HG02840 (cell line): ENCODE data around the gene CAPN15.

Source experiments
- ATAC-seq: cut with Tn5 transposase; IDR thresholded peaks from one replicate; pipeline ENCODE4 v1.9.1; 2021; ENCODE audit warnings: mild to moderate bottlenecking, moderate library complexity, moderate number of reproducible peaks; ENCODE audit not compliant: unreplicated experiment, low FRiP score

Gene CAPN15

GRCh38 chr16:540645-541340 is 13.3 kb downstream of the CAPN15 start:
- ATAC-seq = no peak

- no peak for ATAC-seq
These were observed 16.0 kb downstream of the CAPN15 start for GRCh38 chr16:543301-544164.

- ATAC-seq = no peak
These were observed 17.0 kb downstream of the CAPN15 start for GRCh38 chr16:544517-544916.

- no peak for ATAC-seq
These were observed 19.6 kb downstream of the CAPN15 start for GRCh38 chr16:546909-547770.

- ATAC-seq = no peak
These were observed 21.1 kb downstream of the CAPN15 start for GRCh38 chr16:548586-548985.

- no peak for ATAC-seq
These were observed 22.2 kb downstream of the CAPN15 start for GRCh38 chr16:549544-550263.

- no peak for ATAC-seq
These were observed 23.7 kb downstream of the CAPN15 start for GRCh38 chr16:551210-551609.

GRCh38 chr16:552171-552570 is 24.7 kb downstream of the CAPN15 start:
- ATAC-seq = no peak

GRCh38 chr16:553601-554296 is 26.2 kb downstream of the CAPN15 start:
- ATAC-seq = no peak

- ATAC-seq = no peak
These were observed 26.7 kb downstream of the CAPN15 start for GRCh38 chr16:554297-554621.

- ATAC-seq = no peak
These were observed 27.3 kb downstream of the CAPN15 start for GRCh38 chr16:554640-555365.

GRCh38 chr16:555528-556473 is 28.3 kb downstream of the CAPN15 start:
- ATAC-seq = no peak

GRCh38 chr16:556474-557173 is 29.1 kb downstream of the CAPN15 start:
- no peak for ATAC-seq

GRCh38 chr16:557463-558297 is 30.2 kb downstream of the CAPN15 start:
- no peak for ATAC-seq

- ATAC-seq = no peak
These were observed 30.9 kb downstream of the CAPN15 start for GRCh38 chr16:558298-559020.

- ATAC-seq = no peak
These were observed 31.5 kb downstream of the CAPN15 start for GRCh38 chr16:559021-559380.
